Ascending aorta (tissue), 2 donors: ENCODE measurements around the gene FPR3. TPM values are rescaled to one million over a fixed set of nuclear protein-coding genes. Genes with fewer than 3 reads are reported as not detected.
A peak's percentile ranks its signal among the peaks of the same experiment; 100 is the strongest.
"Not testable (repeated sequence)": the region's sequence is repeated elsewhere in the genome, so short reads cannot be mapped to it uniquely, and the experiment has no call there.

Experiments
- DNase-seq, 2 donors: peaks; one replicate each; pipeline ENCODE4 v3.0.0-alpha.2; 2019; ENCODE audit warnings: low spot score in 2 of 2
- H3K27ac ChIP-seq, 2 donors: fragments of 200-600 bp; sonication (generic); one replicate each; pipeline ENCODE4 v1.5.1; 2016 to 2017; ENCODE audit warnings: mild to moderate bottlenecking in 1 of 2
- H3K27me3 ChIP-seq: fragments of 200-600 bp; sonication (generic); one replicate; pipeline ENCODE4 v1.5.1; 2017
- H3K36me3 ChIP-seq, 2 donors: fragments of 200-600 bp; sonication (generic); one replicate each; pipeline ENCODE4 v1.5.1; 2016
- H3K4me1 ChIP-seq, 2 donors: fragments of 200-600 bp; sonication (generic); one replicate each; pipeline ENCODE4 v1.5.1; 2016 to 2017; ENCODE audit warnings: mild to moderate bottlenecking in 1 of 2
- H3K4me3 ChIP-seq, 2 donors: fragments of 200-600 bp; sonication (generic); one replicate each; pipeline ENCODE4 v1.5.1; 2016 to 2017; ENCODE audit warnings: mild to moderate bottlenecking in 1 of 2
- H3K9me3 ChIP-seq, 2 donors: fragments of 200-600 bp; sonication (generic); one replicate each; pipeline ENCODE4 v1.5.1; 2016
- CTCF ChIP-seq, 3 experiments: fragments of 200-600 bp in 2 of 3; fragments of 450-650 bp in 1 of 3; sonication (generic) in 2 of 3; IDR thresholded peaks; one replicate each; pipeline ENCODE4 v1.5.1; 2016 to 2019; ENCODE audit warnings: antibody characterized with exemption in 3 of 3, mild to moderate bottlenecking in 1 of 3, moderate library complexity in 1 of 3
- intact Hi-C: fragments of 100-400 bp; cut with DNase I; formaldehyde crosslinking; loops from one replicate; pipeline ENCODE4 v1.15.1; 2023
- total RNA-seq: library from RNA; depleted of rRNA; stranded (reverse); fragments of >200 nt; gene quantifications from one replicate; pipeline ENCODE4 v1.1.0, GENCODE V29; 2016

Gene FPR3
- total RNA-seq, 1 donor from 2014 or later = 16.0 TPM

- H3K36me3 ChIP-seq = no peaks in the 10 kb centered on the region
- peaks cover 0 to 7% of the 10 kb centered on the region in 2 donors for H3K4me1 ChIP-seq
- no peak overlapping the region for H3K4me3 ChIP-seq
- intact Hi-C loops = no loop called here
- no peak for TF ChIP-seq CTCF (IDR thresholded peaks at IDR 0.05)
- H3K9me3 ChIP-seq = no peaks in the 10 kb centered on the region
- no peak for DNase-seq
- H3K27me3 ChIP-seq = no peaks in the 10 kb centered on the region
- H3K27ac ChIP-seq = no peak overlapping the region
These were observed 9.0 kb downstream of the FPR3 start for GRCh38 chr19:51803967-51804366.

GRCh38 chr19:51804789-51805188 lies 9.8 kb downstream of the FPR3 start:
- H3K9me3 ChIP-seq, DNase-seq, H3K27me3 ChIP-seq, H3K4me3 ChIP-seq, H3K4me1 ChIP-seq, H3K36me3 ChIP-seq, intact Hi-C loops: not testable (repeated sequence)
- peak overlapping the region in 1 of 2 donors; percentile 9 for H3K27ac ChIP-seq

- H3K36me3 ChIP-seq, H3K27me3 ChIP-seq, DNase-seq, H3K4me3 ChIP-seq, H3K4me1 ChIP-seq, H3K9me3 ChIP-seq, intact Hi-C loops: not testable (repeated sequence)
- H3K27ac ChIP-seq = peak overlapping the region in 1 of 2 donors; percentile 9
These were observed 10.4 kb downstream of the FPR3 start for GRCh38 chr19:51805396-51805795.

GRCh38 chr19:51806571-51806970 lies 11.6 kb downstream of the FPR3 start:
- H3K4me1 ChIP-seq, H3K27me3 ChIP-seq, H3K9me3 ChIP-seq, DNase-seq, intact Hi-C loops, H3K27ac ChIP-seq, H3K4me3 ChIP-seq, H3K36me3 ChIP-seq: not testable (repeated sequence)

GRCh38 chr19:51807111-51807701 lies 12.2 kb downstream of the FPR3 start:
- Histone ChIP-seq H3K9me3 (no peaks in the 10 kb centered on the region), H3K27me3 (no peaks in the 10 kb centered on the region), H3K4me1 (no peaks in the 10 kb centered on the region), H3K4me3 (no peak overlapping the region), H3K36me3 (no peaks in the 10 kb centered on the region), H3K27ac (no peak overlapping the region)
- DNase-seq = no peak
- intact Hi-C loops = no loop called here
- TF ChIP-seq CTCF (IDR thresholded peaks at IDR 0.05) = no peak

- Histone ChIP-seq H3K27me3 (no peaks in the 10 kb centered on the region), H3K36me3 (no peaks in the 10 kb centered on the region), H3K4me1 (no peaks in the 10 kb centered on the region), H3K9me3 (no peaks in the 10 kb centered on the region), H3K27ac (no peak overlapping the region), H3K4me3 (no peak overlapping the region)
- DNase-seq = no peak
- TF ChIP-seq CTCF (IDR thresholded peaks at IDR 0.05) = no peak
- intact Hi-C loops = no loop called here
These were observed 13.0 kb downstream of the FPR3 start for GRCh38 chr19:51807925-51808324.

- H3K27ac ChIP-seq = no peak overlapping the region
- H3K4me1 ChIP-seq = no peaks in the 10 kb centered on the region
- no peak overlapping the region for H3K4me3 ChIP-seq
- H3K9me3 ChIP-seq = no peaks in the 10 kb centered on the region
- H3K27me3 ChIP-seq = no peaks in the 10 kb centered on the region
- H3K36me3 ChIP-seq = no peaks in the 10 kb centered on the region
- DNase-seq = no peak
- intact Hi-C loops = no loop called here
- peak in 1 of 3 experiments; percentile 21 for TF ChIP-seq CTCF (IDR thresholded peaks at IDR 0.05)
These were observed 13.5 kb downstream of the FPR3 start for GRCh38 chr19:51808333-51808986.
